Measurements from ENCODE around the gene RPP25L. TPM values are rescaled to one million over a fixed set of nuclear protein-coding genes. Genes with fewer than 3 reads are reported as not detected.

The RPP25L gene
- total RNA-seq, 1 experiment from 2014 or later, result 51.1 TPM

GRCh38 chr9:34572092-34572491, 39.8 kb downstream of the RPP25L start:
- no peak for ATAC-seq
- H3K4me3 ChIP-seq (replicated peaks in 1 of 2; ENCODE audit: low read depth in 1 of 2, low read length in 2 of 2), result no peak overlapping the region

DNA sequence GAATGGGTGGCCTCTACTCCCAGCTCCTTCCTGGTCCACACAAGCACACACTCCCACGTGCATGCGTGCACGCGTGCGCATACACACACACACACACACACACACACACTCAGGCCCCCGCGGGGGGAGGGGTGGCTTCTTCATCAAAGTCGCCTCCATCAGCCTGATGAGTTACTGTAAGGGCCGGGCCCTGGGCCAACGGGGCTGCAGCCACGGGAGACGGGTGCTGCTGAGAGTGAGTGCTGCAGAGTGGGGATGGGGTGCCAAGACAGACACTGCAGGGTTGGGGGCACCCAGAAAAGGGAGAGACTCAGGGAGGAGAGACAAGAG, 40.5 kb downstream of the RPP25L start:
- Histone ChIP-seq H3K9me2 (ENCODE audit: insufficient read depth) (no peaks in the 10 kb centered on the region), H3K79me2 (ENCODE audit: insufficient read depth, low read length) (no peaks in the 10 kb centered on the region), H3K27me3 (ENCODE audit: insufficient read depth, low read length) (no peaks in the 10 kb centered on the region), H3K36me3 (ENCODE audit: control insufficient read depth in 1 of 2, insufficient read depth in 2 of 2, low read length in 2 of 2) (no peaks in the 10 kb centered on the region), H4K20me1 (ENCODE audit: insufficient read depth) (no peaks in the 10 kb centered on the region), H3K4me1 (ENCODE audit: control insufficient read depth in 1 of 2, insufficient read depth in 2 of 2, low read length in 2 of 2) (no peaks in the 10 kb centered on the region; a peak in 1 of 4 replicates), H3K27ac (ENCODE audit: low read depth, low read length) (no peak overlapping the region), H3K9ac (ENCODE audit: low read length) (no peak overlapping the region), H3K9me3 (ENCODE audit: control insufficient read depth in 1 of 2, insufficient read depth in 1 of 2, low read depth in 1 of 2, low read length in 2 of 2) (no peaks in the 10 kb centered on the region), H3K4me2 (ENCODE audit: low read length) (no peak overlapping the region), H3K4me3 (replicated peaks in 1 of 2; ENCODE audit: low read depth in 1 of 2, low read length in 2 of 2) (no peak overlapping the region), H2AFZ (ENCODE audit: low read depth, low read length, poor library complexity, severe bottlenecking) (no peak overlapping the region)
- BruUV-seq (replicated peaks), result no TSS peak
- POLR2A ChIA-PET, result no interaction called here
- CTCF ChIA-PET, result interaction anchor here (1.0 kb wide), 1 partner anchor 20 kb away, joined by 3 read pairs; no protein-coding TSS in a partner anchor
- RAD21 ChIA-PET (ENCODE audit: low non-redundant PET in 1 of 2, low total read pairs in 2 of 2, uncharacterized antibody in 2 of 2, unreplicated experiment in 2 of 2), result no interaction called here
- no peak for ATAC-seq
- TF ChIP-seq TCF7L2 (IDR thresholded peaks at IDR 0.05; ENCODE audit: borderline replicate concordance, extremely low read depth, insufficient read depth, insufficient read length), result no peak
- TF ChIP-seq, protein P1, sequence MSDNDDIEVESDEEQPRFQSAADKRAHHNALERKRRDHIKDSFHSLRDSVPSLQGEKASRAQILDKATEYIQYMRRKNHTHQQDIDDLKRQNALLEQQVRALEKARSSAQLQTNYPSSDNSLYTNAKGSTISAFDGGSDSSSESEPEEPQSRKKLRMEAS (IDR thresholded peaks at IDR 0.05), result no peak
- no peak for TF ChIP-seq CEBPB (IDR thresholded peaks at IDR 0.05; ENCODE audit: low read depth)
- no peak for TF ChIP-seq FOSL1 (IDR thresholded peaks at IDR 0.05; ENCODE audit: low read depth)
- no peak for TF ChIP-seq ZFX (IDR thresholded peaks at IDR 0.05)
- TF ChIP-seq ZBTB33 (IDR thresholded peaks at IDR 0.05; ENCODE audit: extremely low read depth, insufficient replicate concordance, low read length), result no peak
- intact Hi-C loops (cut with micrococcal nuclease), result no loop called here
- DNase-seq (ENCODE audit: low read depth, low spot score), result no peak

More at GRCh38 chr9:34572092-34572491, 39.8 kb downstream of the RPP25L start:
- TF ChIP-seq CEBPB (IDR thresholded peaks at IDR 0.05; ENCODE audit: low read depth), result no peak
- no peak for TF ChIP-seq POLR2A (IDR thresholded peaks at IDR 0.05; ENCODE audit: borderline replicate concordance, extremely low read depth, insufficient read depth, insufficient read length)
- TF ChIP-seq ATF3 (IDR thresholded peaks at IDR 0.05), result no peak
- no peak for TF ChIP-seq ZFX (IDR thresholded peaks at IDR 0.05)
- BruUV-seq (replicated peaks), result no TSS peak
- Histone ChIP-seq H3K9me2 (ENCODE audit: insufficient read depth) (no peaks in the 10 kb centered on the region), H3K4me1 (ENCODE audit: control insufficient read depth in 1 of 2, insufficient read depth in 2 of 2, low read length in 2 of 2) (no peaks in the 10 kb centered on the region; a peak in 1 of 4 replicates), H3K4me2 (ENCODE audit: low read length) (no peak overlapping the region), H2AFZ (ENCODE audit: low read depth, low read length, poor library complexity, severe bottlenecking) (no peak overlapping the region), H3K9me3 (ENCODE audit: control insufficient read depth in 1 of 2, insufficient read depth in 1 of 2, low read depth in 1 of 2, low read length in 2 of 2) (no peaks in the 10 kb centered on the region), H3K9ac (ENCODE audit: low read length) (no peak overlapping the region), H3K36me3 (ENCODE audit: control insufficient read depth in 1 of 2, insufficient read depth in 2 of 2, low read length in 2 of 2) (no peaks in the 10 kb centered on the region), H3K79me2 (ENCODE audit: insufficient read depth, low read length) (no peaks in the 10 kb centered on the region), H3K27ac (ENCODE audit: low read depth, low read length) (no peak overlapping the region), H3K27me3 (ENCODE audit: insufficient read depth, low read length) (no peaks in the 10 kb centered on the region), H4K20me1 (ENCODE audit: insufficient read depth) (no peaks in the 10 kb centered on the region)
- no peak for DNase-seq (ENCODE audit: low read depth, low spot score)
- ChIA-PET CTCF (no interaction called here), RAD21 (ENCODE audit: low non-redundant PET in 1 of 2, low total read pairs in 2 of 2, uncharacterized antibody in 2 of 2, unreplicated experiment in 2 of 2) (no interaction called here), POLR2A (no interaction called here)
- intact Hi-C loops (cut with micrococcal nuclease), result no loop called here

Measured in HCT116 (cell line).